Suppressor macrophage treated with lipopolysaccharide for 1 hour (primary cell): Measurements from ENCODE around the gene KIF26A.

ENCODE experiments used
- DNase-seq, 3 donors: peaks; one replicate each; pipeline ENCODE4 v3.0.0-alpha.2; 2020 to 2022

Gene KIF26A

GRCh38 chr14:104179564-104180129 lies 41.3 kb downstream of the KIF26A start:
- DNase-seq, result no peak

GRCh38 chr14:104180561-104181165 lies 42.3 kb downstream of the KIF26A start:
- no peak for DNase-seq

GRCh38 chr14:104181761-104182530 lies 43.6 kb downstream of the KIF26A start:
- DNase-seq, result no peak

- DNase-seq, result no peak
These were observed 44.6 kb downstream of the KIF26A start for GRCh38 chr14:104182857-104183425.

GRCh38 chr14:104183796-104184195 lies 45.4 kb downstream of the KIF26A start:
- no peak for DNase-seq

- no peak for DNase-seq
These were observed 46.1 kb downstream of the KIF26A start for GRCh38 chr14:104184506-104184905.

GRCh38 chr14:104184911-104185499 lies 46.6 kb downstream of the KIF26A start:
- no peak for DNase-seq

- DNase-seq, result no peak
These were observed 47.6 kb downstream of the KIF26A start for GRCh38 chr14:104185916-104186495.

- no peak for DNase-seq
These were observed 48.2 kb downstream of the KIF26A start for GRCh38 chr14:104186575-104186974.

- DNase-seq, result no peak
These were observed 48.9 kb downstream of the KIF26A start for GRCh38 chr14:104187121-104187889.

GRCh38 chr14:104187931-104188726 lies 49.7 kb downstream of the KIF26A start:
- peak in 1 of 3 donors; percentile 8 for DNase-seq

GRCh38 chr14:104188727-104189400 lies 50.5 kb downstream of the KIF26A start:
- DNase-seq, result no peak

- DNase-seq, result no peak
These were observed 51.4 kb downstream of the KIF26A start for GRCh38 chr14:104189629-104190335.

- DNase-seq, result no peak
These were observed 52.1 kb downstream of the KIF26A start for GRCh38 chr14:104190396-104191000.

GRCh38 chr14:104191409-104191997 lies 53.1 kb downstream of the KIF26A start:
- DNase-seq, result no peak

GRCh38 chr14:104192146-104192882 lies 53.9 kb downstream of the KIF26A start:
- DNase-seq, result no peak

- DNase-seq, result no peak
These were observed 54.5 kb downstream of the KIF26A start for GRCh38 chr14:104192883-104193245.

- no peak for DNase-seq
These were observed 55.6 kb downstream of the KIF26A start for GRCh38 chr14:104194016-104194415.

- no peak for DNase-seq
These were observed 56.3 kb downstream of the KIF26A start for GRCh38 chr14:104194716-104195115.
